ENCODE measurements around the gene YRDC.
A peak's percentile ranks its signal among the peaks of the same experiment; 100 is the strongest.

The YRDC gene

GRCh38 chr1:37807555-37808368 is at the start of gene YRDC, which contains the start of gene C1orf122:
YRDC (minus strand) TSS chr1:37808208; CDS start chr1:37808180, 28 bp downstream.
C1orf122 (plus strand) TSS chr1:37807790; CDS start chr1:37808405, 615 bp downstream.
- TF ChIP-seq CTCF (IDR thresholded peaks at IDR 0.05; ENCODE audit: low read length, missing control alignments), result no peak
- DNase-seq (ENCODE audit: low read depth), result peak; percentile 93

GRCh38 chr1:37854406-37854805 is 46.4 kb upstream of the YRDC start:
- no peak overlapping the region for H3K4me3 ChIP-seq (replicated peaks; ENCODE audit: low read depth, low read length)
- no peak for DNase-seq (ENCODE audit: low read depth)
- TF ChIP-seq CTCF (IDR thresholded peaks at IDR 0.05; ENCODE audit: low read length, missing control alignments), result no peak

More at GRCh38 chr1:37807555-37808368, at the start of gene YRDC, which contains the start of gene C1orf122:
- peak within 1 kb of the TSS; percentile 84 for H3K4me3 ChIP-seq (replicated peaks; ENCODE audit: low read depth, low read length)

- no peak for DNase-seq (ENCODE audit: low read depth)
- TF ChIP-seq CTCF (IDR thresholded peaks at IDR 0.05; ENCODE audit: low read length, missing control alignments), result no peak
These were observed 45.1 kb upstream of the YRDC start for GRCh38 chr1:37853157-37853556.

GRCh38 chr1:37851782-37852210 is 43.8 kb upstream of the YRDC start:
- peak; percentile 24 for DNase-seq (ENCODE audit: low read depth)
- TF ChIP-seq CTCF (IDR thresholded peaks at IDR 0.05; ENCODE audit: low read length, missing control alignments), result no peak

More at GRCh38 chr1:37853157-37853556, 45.1 kb upstream of the YRDC start:
- no peak overlapping the region for H3K4me3 ChIP-seq (replicated peaks; ENCODE audit: low read depth, low read length)

GRCh38 chr1:37851262-37851661 is 43.3 kb upstream of the YRDC start:
- TF ChIP-seq CTCF (IDR thresholded peaks at IDR 0.05; ENCODE audit: low read length, missing control alignments), result no peak
- DNase-seq (ENCODE audit: low read depth), result no peak
- no peak overlapping the region for H3K4me3 ChIP-seq (replicated peaks; ENCODE audit: low read depth, low read length)

More at GRCh38 chr1:37851782-37852210, 43.8 kb upstream of the YRDC start:
- no peak overlapping the region for H3K4me3 ChIP-seq (replicated peaks; ENCODE audit: low read depth, low read length)

- no peak overlapping the region for H3K4me3 ChIP-seq (replicated peaks; ENCODE audit: low read depth, low read length)
- DNase-seq (ENCODE audit: low read depth), result peak; percentile 54
- no peak for TF ChIP-seq CTCF (IDR thresholded peaks at IDR 0.05; ENCODE audit: low read length, missing control alignments)
These were observed 42.4 kb upstream of the YRDC start for GRCh38 chr1:37850352-37850955.
